Right lobe of liver (tissue), 6 donors: ENCODE data around the gene MACROD1. TPM values are rescaled to one million over a fixed set of nuclear protein-coding genes. Genes with fewer than 3 reads are reported as not detected.

Experiments used
- ATAC-seq, 4 donors: fragments of 200-7000 bp; cut with Tn5 transposase; one replicate each; pipeline ENCODE4 v1.9.1; 2020; ENCODE audit warnings: mild to moderate bottlenecking in 4 of 4, moderate library complexity in 4 of 4
- DNase-seq, 3 donors: peaks; one replicate each; pipeline ENCODE4 v3.0.0-alpha.2; 2020
- H3K27ac ChIP-seq, 3 donors: fragments of 200-600 bp; one replicate each; pipeline ENCODE4 v1.8.0; 2022
- H3K27me3 ChIP-seq, 2 donors: fragments of 200-600 bp; one replicate each; pipeline ENCODE4 v1.8.0; 2022
- H3K36me3 ChIP-seq, 4 donors: fragments of 200-600 bp; sonication (generic) in 1 of 4; one replicate each; pipeline versions ENCODE4 v1.5.1 to v1.8.0; 2017 to 2022; ENCODE audit warnings: control low read depth in 1 of 4
- H3K4me1 ChIP-seq, 4 donors: fragments of 200-600 bp; sonication (generic) in 1 of 4; one replicate each; pipeline versions ENCODE4 v1.5.1 to v1.8.0; 2017 to 2022; ENCODE audit warnings: control low read depth in 1 of 4
- H3K4me3 ChIP-seq, 3 donors: fragments of 200-600 bp; one replicate each; pipeline ENCODE4 v1.8.0; 2022
- H3K9me3 ChIP-seq, 4 donors: fragments of 200-600 bp; sonication (generic) in 1 of 4; one replicate each; pipeline versions ENCODE4 v1.5.1 to v1.8.0; 2017 to 2022; ENCODE audit warnings: control low read depth in 1 of 4
- CTCF ChIP-seq, 4 donors: fragments of 200-600 bp in 3 of 4; fragments of 450-650 bp in 1 of 4; IDR thresholded peaks; one replicate each; pipeline versions ENCODE4 v1.5.1 to v1.8.0; 2016 to 2022; ENCODE audit warnings: antibody characterized with exemption in 4 of 4, mild to moderate bottlenecking in 2 of 4
- POLR2A ChIP-seq: fragments of 450-650 bp; IDR thresholded peaks from one replicate; pipeline ENCODE4 v1.6.1; 2017; ENCODE audit warnings: antibody characterized with exemption, mild to moderate bottlenecking
- WGBS: methylation state at CpG from one replicate; pipeline ENCODE4 v1.1.6; 2018; ENCODE audit warnings: low coverage, low lambda C conversion rate; ENCODE audit not compliant: insufficient coverage; ENCODE audit errors: missing lambda C conversion rate; 5-methylcytosine and 5-hydroxymethylcytosine counted together
- intact Hi-C, 2 donors: fragments of 100-400 bp; cut with DNase I; formaldehyde crosslinking; loops; one replicate each; pipeline versions ENCODE4 v1.11.2 to v1.14.1; 2022
- total RNA-seq, 6 experiments: library from RNA; depleted of rRNA in 2 of 6; stranded (reverse); fragments of >200 nt in 2 of 6; fragmentation: NEBNext Ultra II Directional in 3 of 6; extraction: Animal tissue kit (Norgen Biotek cat#: 25700) in 3 of 6; gene quantifications; one replicate each; pipeline versions ENCODE4 v1.1.0 to v1.2.4, GENCODE V29; 2016 to 2023
- donor health status: DM: no; HTN: yes; CAD: no.
- donor health status: DM: no; HTN: no; CAD: no.
- donor health status: DM: no; HTN: no; CAD: no.
- donor health status: DM: no; HTN: yes; CAD: no.
- donor health status: DM: no; HTN: yes; CAD: no.

Gene MACROD1
- total RNA-seq, 6 experiments from 2014 or later = 12.3 to 219 (median 27.8) TPM

GRCh38 chr11:64006398-64006797 lies 159.5 kb downstream of the MACROD1 start:
- no peak for ATAC-seq
- H3K4me3 ChIP-seq = no peak overlapping the region
- H3K36me3 ChIP-seq = no peaks in the 10 kb centered on the region
- TF ChIP-seq CTCF (IDR thresholded peaks at IDR 0.05) (no peak), POLR2A (no peak)
- H3K4me1 ChIP-seq = peaks cover 0 to 10% (median 3%) of the 10 kb centered on the region in 4 donors
- H3K9me3 ChIP-seq = no peaks in the 10 kb centered on the region
- H3K27me3 ChIP-seq = no peaks in the 10 kb centered on the region
- 82% methylated on average over 6 of the region's 12 CpGs for WGBS
- intact Hi-C loops = no loop called here
- no peak overlapping the region for H3K27ac ChIP-seq
- DNase-seq = no peak

- no peak for ATAC-seq
- Histone ChIP-seq H3K4me3 (no peak overlapping the region), H3K9me3 (no peaks in the 10 kb centered on the region), H3K27me3 (no peaks in the 10 kb centered on the region), H3K36me3 (no peaks in the 10 kb centered on the region), H3K4me1 (peaks cover 0 to 10% (median 5%) of the 10 kb centered on the region in 4 donors), H3K27ac (no peak overlapping the region)
- intact Hi-C loops = no loop called here
- no CpG with 5 or more reads among the region's 4 CpGs for WGBS
- no peak for DNase-seq
- TF ChIP-seq CTCF (IDR thresholded peaks at IDR 0.05) (no peak), POLR2A (no peak)
Measured at GRCh38 chr11:64005691-64006090, 160.2 kb downstream of the MACROD1 start.

GRCh38 chr11:64004590-64004984 lies 161.3 kb downstream of the MACROD1 start:
- no peak overlapping the region for H3K27ac ChIP-seq
- TF ChIP-seq CTCF (IDR thresholded peaks at IDR 0.05) (no peak), POLR2A (no peak)
- no peaks in the 10 kb centered on the region for H3K36me3 ChIP-seq
- no peak for DNase-seq
- no peaks in the 10 kb centered on the region for H3K27me3 ChIP-seq
- H3K4me3 ChIP-seq = no peak overlapping the region
- 87% methylated on average over 4 of the region's 4 CpGs for WGBS
- ATAC-seq = no peak
- H3K9me3 ChIP-seq = no peaks in the 10 kb centered on the region
- peaks cover 0 to 18% (median 5%) of the 10 kb centered on the region in 4 donors for H3K4me1 ChIP-seq
- intact Hi-C loops = no loop called here

GRCh38 chr11:64003807-64004589 lies 161.9 kb downstream of the MACROD1 start:
- intact Hi-C loops = no loop called here
- Histone ChIP-seq H3K4me1 (peaks cover 0 to 18% (median 5%) of the 10 kb centered on the region in 4 donors), H3K4me3 (no peak overlapping the region), H3K27ac (no peak overlapping the region), H3K9me3 (no peaks in the 10 kb centered on the region), H3K27me3 (no peaks in the 10 kb centered on the region), H3K36me3 (no peaks in the 10 kb centered on the region)
- no peak for DNase-seq
- TF ChIP-seq POLR2A = no peak
- no peak for TF ChIP-seq CTCF (IDR thresholded peaks at IDR 0.05)
- no peak for ATAC-seq
- 61% methylated on average over 16 of the region's 23 CpGs for WGBS
